ENCODE results near the gene KRT6C.

KRT6C gene

GRCh38 chr12:52444647-52445595, 28.7 kb downstream of the KRT6C start:
- no peak overlapping the region for H3K27ac ChIP-seq (ENCODE audit: insufficient read depth, low read depth, low read length, poor library complexity, severe bottlenecking)
- no peaks in the 10 kb centered on the region for H3K9me3 ChIP-seq (ENCODE audit: control insufficient read depth, low read length)
- WGBS, 2 experiments, result 86 to 91% methylated on average over 10 of the region's 10 CpGs
- no peaks in the 10 kb centered on the region for H3K36me3 ChIP-seq (ENCODE audit: control insufficient read depth, insufficient read depth, low read length)
- no peak overlapping the region for H3K4me3 ChIP-seq (ENCODE audit: insufficient read depth, low read depth, low read length)
- H3K27me3 ChIP-seq (ENCODE audit: control insufficient read depth, insufficient read depth, low read length, poor library complexity, severe bottlenecking), result no peaks in the 10 kb centered on the region
- H3K4me1 ChIP-seq (ENCODE audit: control insufficient read depth, insufficient read depth, low read length), result peaks cover 20% of the 10 kb centered on the region

- no peaks in the 10 kb centered on the region for H3K27me3 ChIP-seq (ENCODE audit: control insufficient read depth, insufficient read depth, low read length, poor library complexity, severe bottlenecking)
- no peaks in the 10 kb centered on the region for H3K36me3 ChIP-seq (ENCODE audit: control insufficient read depth, insufficient read depth, low read length)
- H3K4me3 ChIP-seq (ENCODE audit: insufficient read depth, low read depth, low read length), result no peak overlapping the region
- H3K27ac ChIP-seq (ENCODE audit: insufficient read depth, low read depth, low read length, poor library complexity, severe bottlenecking), result no peak overlapping the region
- 92 to 94% methylated on average over 3 of the region's 3 CpGs for WGBS, 2 experiments
- H3K4me1 ChIP-seq (ENCODE audit: control insufficient read depth, insufficient read depth, low read length), result peaks cover 20% of the 10 kb centered on the region
- no peaks in the 10 kb centered on the region for H3K9me3 ChIP-seq (ENCODE audit: control insufficient read depth, low read length)
These were observed 29.6 kb downstream of the KRT6C start for GRCh38 chr12:52443966-52444365.

DNA sequence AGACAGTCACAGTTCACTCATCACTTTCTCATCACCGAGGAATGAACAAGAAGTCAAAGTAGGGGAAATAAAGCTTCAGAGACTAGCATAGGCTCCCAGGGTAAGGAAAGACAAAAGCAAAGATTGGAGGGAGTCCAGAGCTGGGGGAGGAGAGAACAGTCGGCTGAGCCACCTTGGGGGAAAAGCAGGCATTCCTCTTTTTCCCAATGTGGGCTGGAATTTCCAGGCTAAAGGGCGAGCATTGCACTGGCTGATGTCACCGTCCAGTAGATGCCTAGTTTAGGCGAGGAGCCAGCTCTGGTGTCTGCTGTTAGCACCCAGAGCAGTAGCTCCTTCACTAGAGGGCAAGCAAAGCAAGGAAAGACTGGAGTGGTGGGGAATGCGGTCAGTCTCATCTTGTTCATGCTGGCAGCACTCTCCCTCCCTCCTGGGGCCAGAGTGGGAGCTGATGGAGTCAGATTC, 31.0 kb downstream of the KRT6C start:
- Histone ChIP-seq H3K36me3 (ENCODE audit: control insufficient read depth, insufficient read depth, low read length) (no peaks in the 10 kb centered on the region), H3K27ac (ENCODE audit: insufficient read depth, low read depth, low read length, poor library complexity, severe bottlenecking) (no peak overlapping the region)
- WGBS, 2 experiments, result 35 to 43% methylated on average over 6 of the region's 6 CpGs

DNA sequence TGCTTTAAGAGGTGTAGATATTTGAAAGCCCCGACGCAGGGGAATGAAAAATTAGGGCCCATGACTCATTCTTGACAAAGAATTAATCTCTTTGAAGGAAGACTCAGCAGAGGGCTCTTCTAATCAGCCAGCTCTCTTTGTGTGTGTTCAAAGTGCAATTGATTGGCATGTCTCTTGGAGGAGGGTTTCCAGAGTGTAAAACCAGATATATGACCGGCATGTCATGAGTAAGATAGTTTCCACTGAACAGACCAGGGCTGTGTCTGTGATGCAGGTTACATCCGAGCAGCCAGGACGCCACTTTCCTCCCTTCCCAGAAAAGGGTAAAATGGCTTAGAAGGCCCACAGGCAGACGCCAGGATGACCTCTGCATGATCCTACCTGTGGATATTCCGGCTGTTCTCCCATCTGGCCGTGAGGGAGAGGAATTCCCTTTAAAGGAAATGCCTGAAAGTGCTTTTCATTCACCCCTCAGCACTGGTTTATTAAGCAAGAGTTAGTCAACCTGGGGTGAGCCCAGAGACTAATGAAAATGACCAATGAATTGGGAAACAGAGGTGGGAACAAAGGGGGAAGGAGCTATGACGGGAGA, 32.2 kb downstream of the KRT6C start:
- Histone ChIP-seq H3K4me1 (ENCODE audit: control insufficient read depth, insufficient read depth, low read length) (peaks cover 22% of the 10 kb centered on the region), H3K27me3 (ENCODE audit: control insufficient read depth, insufficient read depth, low read length, poor library complexity, severe bottlenecking) (no peaks in the 10 kb centered on the region), H3K27ac (ENCODE audit: insufficient read depth, low read depth, low read length, poor library complexity, severe bottlenecking) (no peak overlapping the region), H3K36me3 (ENCODE audit: control insufficient read depth, insufficient read depth, low read length) (no peaks in the 10 kb centered on the region), H3K4me3 (ENCODE audit: insufficient read depth, low read depth, low read length) (no peak overlapping the region), H3K9me3 (ENCODE audit: control insufficient read depth, low read length) (no peaks in the 10 kb centered on the region)
- 78 to 79% methylated on average over 9 of the region's 9 CpGs for WGBS, 2 experiments

More for the DNA sequence above, 31.0 kb downstream of the KRT6C start:
- Histone ChIP-seq H3K9me3 (ENCODE audit: control insufficient read depth, low read length) (no peaks in the 10 kb centered on the region), H3K4me3 (ENCODE audit: insufficient read depth, low read depth, low read length) (no peak overlapping the region), H3K4me1 (ENCODE audit: control insufficient read depth, insufficient read depth, low read length) (peaks cover 20% of the 10 kb centered on the region), H3K27me3 (ENCODE audit: control insufficient read depth, insufficient read depth, low read length, poor library complexity, severe bottlenecking) (no peaks in the 10 kb centered on the region)

- WGBS, 2 experiments, result 91 to 96% methylated on average over 5 of the region's 5 CpGs
- Histone ChIP-seq H3K4me1 (ENCODE audit: control insufficient read depth, insufficient read depth, low read length) (peaks cover 23% of the 10 kb centered on the region), H3K27ac (ENCODE audit: insufficient read depth, low read depth, low read length, poor library complexity, severe bottlenecking) (no peak overlapping the region), H3K9me3 (ENCODE audit: control insufficient read depth, low read length) (no peaks in the 10 kb centered on the region), H3K36me3 (ENCODE audit: control insufficient read depth, insufficient read depth, low read length) (no peaks in the 10 kb centered on the region), H3K27me3 (ENCODE audit: control insufficient read depth, insufficient read depth, low read length, poor library complexity, severe bottlenecking) (no peaks in the 10 kb centered on the region), H3K4me3 (ENCODE audit: insufficient read depth, low read depth, low read length) (no peak overlapping the region)
These were observed 32.7 kb downstream of the KRT6C start for GRCh38 chr12:52440821-52441319.

DNA sequence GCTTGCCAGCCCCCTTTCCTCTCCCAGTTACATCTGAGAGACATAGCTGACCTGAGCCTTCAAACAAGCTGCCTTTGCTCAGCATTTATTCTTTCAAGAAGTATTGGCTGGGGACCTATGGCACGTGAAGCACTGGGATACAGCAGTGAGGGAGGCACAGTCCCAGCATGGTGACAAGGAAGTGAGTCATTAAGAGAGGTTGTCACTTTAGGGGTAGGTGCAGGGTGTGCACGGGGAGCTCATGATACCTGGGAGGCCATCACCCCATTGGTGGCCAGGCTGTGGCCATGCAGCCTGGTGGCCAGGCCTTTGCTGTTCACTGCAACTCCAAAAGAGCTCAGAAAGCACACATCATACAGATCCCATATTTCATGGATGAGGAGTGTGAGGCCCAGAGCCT, 33.8 kb downstream of the KRT6C start:
- Histone ChIP-seq H3K4me3 (ENCODE audit: insufficient read depth, low read depth, low read length) (no peak overlapping the region), H3K4me1 (ENCODE audit: control insufficient read depth, insufficient read depth, low read length) (peaks cover 23% of the 10 kb centered on the region), H3K27ac (ENCODE audit: insufficient read depth, low read depth, low read length, poor library complexity, severe bottlenecking) (no peak overlapping the region), H3K36me3 (ENCODE audit: control insufficient read depth, insufficient read depth, low read length) (no peaks in the 10 kb centered on the region), H3K27me3 (ENCODE audit: control insufficient read depth, insufficient read depth, low read length, poor library complexity, severe bottlenecking) (no peaks in the 10 kb centered on the region), H3K9me3 (ENCODE audit: control insufficient read depth, low read length) (no peaks in the 10 kb centered on the region)
- WGBS, 2 experiments, result 85 to 88% methylated on average over 2 of the region's 2 CpGs

DNA sequence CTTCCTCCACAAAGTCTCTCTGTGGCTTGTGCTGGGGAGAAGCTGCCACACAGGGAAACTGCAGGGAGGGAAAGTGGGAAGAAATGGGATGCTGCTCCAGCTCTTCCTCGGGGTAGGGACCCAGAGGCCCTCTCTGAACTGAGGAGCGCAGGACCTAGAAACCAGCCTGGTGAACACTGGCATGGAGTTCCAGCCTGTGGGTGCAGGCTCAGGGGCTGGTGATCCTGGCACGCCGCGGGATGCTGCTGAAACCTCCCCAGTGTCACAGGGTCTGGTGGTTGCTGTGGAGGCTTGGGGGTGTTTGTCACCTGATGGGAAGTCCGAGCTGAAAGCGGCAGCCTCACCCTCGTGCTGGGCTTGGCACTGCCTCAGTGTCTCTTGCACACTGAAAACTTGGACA, 34.2 kb downstream of the KRT6C start:
- no peak overlapping the region for H3K4me3 ChIP-seq (ENCODE audit: insufficient read depth, low read depth, low read length)
- H3K4me1 ChIP-seq (ENCODE audit: control insufficient read depth, insufficient read depth, low read length), result peaks cover 23% of the 10 kb centered on the region
- 81 to 82% methylated on average over 8 of the region's 8 CpGs for WGBS, 2 experiments
- H3K27ac ChIP-seq (ENCODE audit: insufficient read depth, low read depth, low read length, poor library complexity, severe bottlenecking), result no peak overlapping the region
- H3K36me3 ChIP-seq (ENCODE audit: control insufficient read depth, insufficient read depth, low read length), result no peaks in the 10 kb centered on the region
- H3K27me3 ChIP-seq (ENCODE audit: control insufficient read depth, insufficient read depth, low read length, poor library complexity, severe bottlenecking), result no peaks in the 10 kb centered on the region
- H3K9me3 ChIP-seq (ENCODE audit: control insufficient read depth, low read length), result no peaks in the 10 kb centered on the region

DNA sequence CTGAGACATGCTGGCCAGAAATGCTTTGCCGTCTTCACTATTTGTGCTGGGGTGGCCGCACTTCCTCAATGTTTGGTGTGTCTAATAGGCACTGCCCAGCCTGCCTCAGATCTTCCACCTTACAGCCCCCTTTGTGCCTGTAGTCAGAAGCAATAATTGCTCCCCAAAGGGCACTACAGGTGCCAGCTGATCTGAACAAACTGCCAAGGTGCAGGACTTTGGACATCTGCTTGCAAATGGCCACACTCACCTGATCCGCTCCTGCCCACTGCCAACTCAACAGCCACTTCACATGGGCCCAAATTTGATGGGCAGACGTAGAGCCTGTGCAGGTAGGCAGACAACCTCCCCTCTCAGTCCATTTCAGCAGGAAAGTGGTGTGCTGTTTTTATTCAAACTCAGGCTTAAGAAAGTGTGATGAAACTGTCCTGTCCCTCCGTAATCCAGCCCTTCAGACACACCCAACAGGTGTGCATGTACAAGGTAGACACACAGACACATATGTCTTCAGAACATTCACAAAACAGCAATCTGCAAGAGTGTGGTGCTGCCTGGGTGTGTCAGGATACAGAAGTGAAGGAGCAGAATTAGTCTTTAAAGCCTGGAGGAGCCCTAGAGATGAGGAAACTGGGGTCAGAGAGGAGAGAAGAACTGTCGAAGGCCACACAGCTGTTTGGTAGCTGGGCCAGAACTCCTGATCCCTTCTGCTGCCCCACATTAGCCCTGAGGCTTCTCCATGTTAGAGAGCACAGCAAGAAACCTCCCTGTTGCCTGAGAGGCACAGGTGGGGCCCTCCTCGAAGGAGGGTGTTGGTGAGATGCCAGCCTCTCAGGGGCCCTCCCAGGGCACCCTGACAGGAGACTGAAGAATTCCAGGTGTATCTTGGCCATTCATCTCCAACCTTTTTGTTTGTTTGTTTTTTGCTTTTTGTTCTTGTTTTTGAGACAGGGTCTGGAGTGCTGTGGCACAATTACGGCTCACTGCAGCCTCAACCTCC, 35.0 kb downstream of the KRT6C start:
- Histone ChIP-seq H3K27me3 (ENCODE audit: control insufficient read depth, insufficient read depth, low read length, poor library complexity, severe bottlenecking) (no peaks in the 10 kb centered on the region), H3K4me1 (ENCODE audit: control insufficient read depth, insufficient read depth, low read length) (peaks cover 23% of the 10 kb centered on the region), H3K9me3 (ENCODE audit: control insufficient read depth, low read length) (no peaks in the 10 kb centered on the region), H3K27ac (ENCODE audit: insufficient read depth, low read depth, low read length, poor library complexity, severe bottlenecking) (no peak overlapping the region), H3K36me3 (ENCODE audit: control insufficient read depth, insufficient read depth, low read length) (no peaks in the 10 kb centered on the region), H3K4me3 (ENCODE audit: insufficient read depth, low read depth, low read length) (no peak overlapping the region)
- WGBS, 2 experiments, result 92 to 93% methylated on average over 7 to 8 of the region's 8 CpGs

GRCh38 chr12:52437508-52437907, 36.1 kb downstream of the KRT6C start:
- Histone ChIP-seq H3K9me3 (ENCODE audit: control insufficient read depth, low read length) (no peaks in the 10 kb centered on the region), H3K4me1 (ENCODE audit: control insufficient read depth, insufficient read depth, low read length) (peaks cover 18% of the 10 kb centered on the region), H3K36me3 (ENCODE audit: control insufficient read depth, insufficient read depth, low read length) (no peaks in the 10 kb centered on the region), H3K27me3 (ENCODE audit: control insufficient read depth, insufficient read depth, low read length, poor library complexity, severe bottlenecking) (no peaks in the 10 kb centered on the region), H3K4me3 (ENCODE audit: insufficient read depth, low read depth, low read length) (no peak overlapping the region), H3K27ac (ENCODE audit: insufficient read depth, low read depth, low read length, poor library complexity, severe bottlenecking) (no peak overlapping the region)
- WGBS, 2 experiments, result 82 to 91% methylated on average over 8 to 9 of the region's 9 CpGs
